GM12864 (cell line): ENCODE results near the gene LGALS8.

Source experiments
- DNase-seq: peaks from one replicate; pipeline ENCODE4 v3.0.0-alpha.2; 2011; ENCODE audit warnings: low read depth
- H3K4me3 ChIP-seq: 2 replicates; pipeline ENCODE4 v1.5.1; 2011; ENCODE audit warnings: mild to moderate bottlenecking, low read depth, low read length, control low read depth
- CTCF ChIP-seq: IDR thresholded peaks from 2 replicates; pipeline ENCODE4 v1.5.1; 2011; ENCODE audit warnings: low read depth, mild to moderate bottlenecking, moderate library complexity, low read length, control low read depth, inconsistent platforms; ENCODE audit errors: missing control alignments

LGALS8 gene

GRCh38 chr1:236491469-236492136 is 32.2 kb upstream of the LGALS8 start:
- DNase-seq = no peak
- H3K4me3 ChIP-seq = no peak overlapping the region
- TF ChIP-seq CTCF = no peak

GRCh38 chr1:236492378-236492777 is 31.4 kb upstream of the LGALS8 start:
- DNase-seq = no peak
- H3K4me3 ChIP-seq = no peak overlapping the region
- no peak for TF ChIP-seq CTCF

- H3K4me3 ChIP-seq = no peak overlapping the region
- TF ChIP-seq CTCF = no peak
- DNase-seq = no peak
These were observed 29.7 kb upstream of the LGALS8 start for GRCh38 chr1:236494082-236494481.

- no peak overlapping the region for H3K4me3 ChIP-seq
- no peak for TF ChIP-seq CTCF
- DNase-seq = no peak
These were observed 29.0 kb upstream of the LGALS8 start for GRCh38 chr1:236494586-236495466.

- no peak overlapping the region for H3K4me3 ChIP-seq
- DNase-seq = no peak
- TF ChIP-seq CTCF = no peak
These were observed 28.2 kb upstream of the LGALS8 start for GRCh38 chr1:236495467-236496112.

GRCh38 chr1:236497908-236498307 is 25.9 kb upstream of the LGALS8 start:
- no peak for TF ChIP-seq CTCF

More at GRCh38 chr1:236497908-236498307, 25.9 kb upstream of the LGALS8 start:
- H3K4me3 ChIP-seq = no peak overlapping the region
- DNase-seq = no peak
